ENCODE data around the gene RNF217.
"Not testable (repeated sequence)": the region's sequence is repeated elsewhere in the genome, so short reads cannot be mapped to it uniquely, and the experiment has no call there.

The RNF217 gene

DNA sequence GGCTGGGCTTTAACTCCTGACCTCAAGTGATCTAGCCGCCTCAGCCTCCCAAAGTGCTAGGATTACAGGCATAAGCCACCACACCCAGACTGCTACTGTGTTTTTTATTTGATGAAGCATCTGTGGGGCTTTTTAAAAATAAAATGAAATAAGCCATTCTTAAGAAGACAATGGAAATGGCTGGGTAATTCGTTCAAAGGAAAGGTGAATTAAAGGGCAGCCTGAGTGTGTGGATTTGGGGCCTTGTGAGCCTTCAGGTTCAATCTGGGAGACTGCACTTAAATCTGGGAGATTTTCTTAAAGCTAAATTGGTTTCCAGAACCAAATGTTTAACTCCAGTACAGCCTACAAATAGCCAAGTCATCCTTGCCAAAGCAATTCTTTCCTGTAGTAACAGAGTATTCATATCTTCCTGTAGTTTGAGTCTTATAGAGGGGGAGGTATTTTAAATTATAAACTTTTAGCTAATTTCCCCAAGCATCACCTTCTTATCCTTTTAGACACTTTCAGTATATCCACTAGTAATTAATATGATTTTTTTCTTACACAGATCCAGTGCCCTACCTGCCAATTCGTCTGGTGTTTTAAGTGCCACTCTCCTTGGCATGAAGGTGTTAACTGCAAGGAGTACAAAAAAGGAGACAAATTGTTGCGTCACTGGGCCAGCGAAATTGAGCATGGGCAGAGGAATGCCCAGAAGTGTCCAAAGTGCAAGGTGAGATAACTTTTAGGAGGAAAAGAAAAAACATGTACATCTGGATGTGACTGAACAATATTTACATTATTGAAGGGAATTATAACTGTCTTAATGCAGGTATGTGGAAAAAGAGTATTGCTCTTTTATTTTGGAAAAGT is 95.4 kb downstream of the RNF217 start:
- DNase-seq (ENCODE audit: low read depth in 2 of 2): no peak

DNA sequence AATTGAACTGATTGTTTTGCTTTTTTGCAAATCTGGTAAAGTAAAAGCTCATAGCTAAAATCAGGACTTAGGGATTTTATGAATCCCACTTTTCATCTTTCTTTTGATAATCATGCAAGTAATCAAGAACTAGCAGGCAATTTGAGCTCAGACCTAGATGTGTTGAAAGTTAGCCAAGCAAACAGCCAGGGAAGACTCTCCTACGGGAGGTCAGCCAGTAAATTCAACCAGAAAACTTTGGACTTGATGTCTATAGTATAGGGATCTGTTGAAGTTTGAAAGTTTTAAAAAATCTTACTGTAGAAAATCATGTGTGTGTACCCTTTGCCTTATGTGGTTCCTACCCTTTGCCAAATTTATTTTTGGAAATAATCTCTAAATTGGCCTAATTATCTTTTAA is 96.3 kb downstream of the RNF217 start:
- DNase-seq (ENCODE audit: low read depth in 2 of 2): no peak

DNA sequence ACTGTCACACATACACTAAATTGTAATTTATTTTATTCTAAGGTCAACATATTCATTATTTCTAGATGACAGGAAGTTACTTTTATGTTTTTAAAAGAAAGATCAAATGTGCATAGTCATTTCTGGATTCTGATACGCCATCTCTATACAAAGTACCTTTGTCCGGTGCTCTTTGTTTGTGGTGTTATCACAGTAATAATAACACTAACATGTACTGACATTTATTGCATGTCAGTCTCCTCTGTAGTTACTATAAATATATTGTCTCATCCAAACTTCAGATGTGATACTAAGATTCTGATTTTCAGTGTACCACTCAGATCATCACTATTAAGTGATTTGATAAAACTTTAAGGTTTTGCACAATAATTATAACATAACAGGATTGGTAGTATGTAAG is 101.1 kb downstream of the RNF217 start:
- no peak for DNase-seq (ENCODE audit: low read depth in 2 of 2)

- DNase-seq (ENCODE audit: low read depth in 2 of 2): no peak
These were observed 103.9 kb downstream of the RNF217 start for GRCh38 chr6:125066140-125066539.

DNA sequence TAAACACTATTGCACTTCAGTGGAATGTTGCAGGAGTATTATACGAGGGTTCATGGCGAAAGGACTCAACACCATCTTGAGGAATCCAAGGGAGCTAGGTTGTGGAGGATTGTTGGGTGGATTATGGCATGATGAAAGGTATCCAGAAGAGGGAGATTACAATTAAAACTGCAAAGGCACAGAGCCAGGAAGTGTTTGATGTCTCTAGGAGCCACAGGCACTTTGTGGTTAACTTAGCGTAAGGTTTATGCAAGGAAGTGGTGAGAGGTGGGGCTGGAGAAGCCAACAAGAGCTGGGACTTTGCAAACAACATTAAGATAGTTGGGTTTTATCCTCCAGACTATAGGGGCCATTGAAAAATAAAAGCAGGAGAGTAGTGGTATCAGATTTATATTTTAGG is 104.7 kb downstream of the RNF217 start:
- DNase-seq (ENCODE audit: low read depth in 2 of 2): no peak

DNA sequence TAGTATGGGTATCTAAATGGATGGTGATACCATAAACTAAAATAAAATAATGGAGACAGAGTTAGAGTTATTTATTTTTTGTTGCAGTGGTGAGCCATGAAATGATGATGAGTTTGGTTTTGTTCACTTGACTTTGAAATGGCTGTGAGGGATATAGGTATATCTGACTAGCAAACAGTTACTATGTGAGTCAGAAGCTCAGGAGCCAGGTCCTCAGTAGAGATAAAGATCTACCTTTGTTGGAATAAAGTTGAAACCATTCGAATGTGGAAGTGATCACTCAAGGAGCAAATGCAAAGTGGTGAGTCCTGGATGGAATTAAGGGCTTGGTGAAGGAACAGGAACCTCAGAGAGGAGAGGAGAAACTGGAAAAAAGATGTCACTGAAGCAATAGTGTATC is 105.3 kb downstream of the RNF217 start:
- no peak for DNase-seq (ENCODE audit: low read depth in 2 of 2)

DNA sequence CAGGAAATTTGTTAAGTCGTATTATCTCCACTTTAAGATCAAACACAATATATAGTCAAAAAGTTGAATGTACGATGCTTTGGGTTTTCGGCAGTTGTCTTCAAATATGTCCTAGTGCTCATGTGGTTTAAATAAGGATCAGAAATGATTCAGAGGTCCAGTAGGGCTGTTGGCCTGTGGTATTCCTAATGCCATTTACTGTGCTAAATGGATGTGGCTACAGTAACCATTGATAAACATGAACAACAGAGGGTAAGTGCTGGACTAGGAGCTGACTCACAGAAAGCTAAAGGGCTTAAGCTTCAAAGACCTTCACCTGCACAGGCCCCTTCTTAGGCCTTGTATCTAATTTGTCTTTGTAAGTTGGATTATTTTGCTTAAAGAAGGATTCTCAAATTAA is 110.8 kb downstream of the RNF217 start:
- DNase-seq (ENCODE audit: low read depth in 2 of 2): no peak

- DNase-seq (ENCODE audit: low read depth in 2 of 2): no peak
These were observed 111.9 kb downstream of the RNF217 start for GRCh38 chr6:125074120-125074519.

DNA sequence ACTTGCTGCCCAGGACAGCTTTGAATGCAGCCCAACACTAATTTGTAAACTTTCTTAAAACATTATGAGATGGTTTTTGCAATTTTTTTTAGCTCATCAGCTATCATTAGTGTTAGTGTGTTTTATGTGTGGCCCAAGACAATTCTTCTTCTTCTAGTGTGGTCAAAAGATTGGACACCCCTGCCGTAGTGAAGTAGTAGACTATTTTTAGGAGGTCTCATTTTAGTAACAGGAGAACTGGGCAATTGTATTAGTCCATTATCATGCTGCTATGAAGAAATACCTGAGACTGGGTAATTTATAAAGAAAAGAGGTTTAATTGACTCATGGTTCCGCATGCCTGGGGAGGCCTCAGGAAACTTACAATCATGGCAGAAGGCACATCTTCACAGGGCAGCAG is 112.8 kb downstream of the RNF217 start:
- not testable (repeated sequence) for DNase-seq (ENCODE audit: low read depth in 2 of 2)

DNA sequence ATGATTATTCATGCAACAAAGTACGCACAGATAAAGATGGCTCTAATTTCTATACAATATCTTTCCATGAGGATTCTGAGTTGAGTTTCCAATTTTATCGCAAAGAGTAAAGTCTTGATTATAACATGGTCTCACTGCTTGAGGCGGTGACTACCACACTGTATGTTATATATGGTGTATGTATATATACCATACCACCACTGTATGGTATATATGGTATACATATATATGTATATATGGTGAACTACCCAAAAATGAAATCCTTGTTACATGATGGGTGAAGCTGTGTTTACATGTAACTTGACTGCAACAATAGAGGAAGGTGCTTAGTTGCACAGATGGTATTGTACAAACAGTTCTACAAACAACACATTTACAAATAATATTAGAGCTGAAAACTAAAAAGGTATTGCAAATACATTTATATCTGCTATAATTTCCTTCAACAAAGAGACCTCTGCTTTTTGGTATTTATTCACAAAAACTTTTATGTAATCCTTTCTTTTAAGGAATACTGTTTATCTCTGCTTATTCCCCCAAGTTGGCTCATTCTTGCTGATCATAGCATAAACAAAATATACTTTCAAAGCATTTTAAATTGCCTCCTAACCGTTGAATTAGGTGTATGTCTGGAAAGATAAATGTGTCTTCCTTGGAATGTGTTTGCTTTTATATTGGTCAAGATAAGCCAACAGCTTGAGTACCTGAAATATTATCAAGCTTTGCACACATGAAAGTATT is 113.7 kb downstream of the RNF217 start:
- DNase-seq (ENCODE audit: low read depth in 2 of 2): no peak

DNA sequence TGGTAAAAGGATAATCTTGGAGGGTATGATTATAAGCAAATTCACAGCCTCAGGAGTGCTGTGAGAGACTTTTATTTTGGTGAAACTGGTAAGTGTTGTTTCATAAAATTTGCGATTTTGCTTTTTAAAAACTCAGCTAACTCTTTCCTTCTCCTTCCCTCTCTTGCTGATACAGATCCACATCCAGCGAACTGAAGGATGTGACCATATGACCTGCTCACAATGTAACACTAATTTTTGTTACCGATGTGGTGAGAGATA is 114.2 kb downstream of the RNF217 start:
- no peak for DNase-seq (ENCODE audit: low read depth in 2 of 2)

- no peak for DNase-seq (ENCODE audit: low read depth in 2 of 2)
These were observed 115.2 kb downstream of the RNF217 start for GRCh38 chr6:125077453-125077852.

DNA sequence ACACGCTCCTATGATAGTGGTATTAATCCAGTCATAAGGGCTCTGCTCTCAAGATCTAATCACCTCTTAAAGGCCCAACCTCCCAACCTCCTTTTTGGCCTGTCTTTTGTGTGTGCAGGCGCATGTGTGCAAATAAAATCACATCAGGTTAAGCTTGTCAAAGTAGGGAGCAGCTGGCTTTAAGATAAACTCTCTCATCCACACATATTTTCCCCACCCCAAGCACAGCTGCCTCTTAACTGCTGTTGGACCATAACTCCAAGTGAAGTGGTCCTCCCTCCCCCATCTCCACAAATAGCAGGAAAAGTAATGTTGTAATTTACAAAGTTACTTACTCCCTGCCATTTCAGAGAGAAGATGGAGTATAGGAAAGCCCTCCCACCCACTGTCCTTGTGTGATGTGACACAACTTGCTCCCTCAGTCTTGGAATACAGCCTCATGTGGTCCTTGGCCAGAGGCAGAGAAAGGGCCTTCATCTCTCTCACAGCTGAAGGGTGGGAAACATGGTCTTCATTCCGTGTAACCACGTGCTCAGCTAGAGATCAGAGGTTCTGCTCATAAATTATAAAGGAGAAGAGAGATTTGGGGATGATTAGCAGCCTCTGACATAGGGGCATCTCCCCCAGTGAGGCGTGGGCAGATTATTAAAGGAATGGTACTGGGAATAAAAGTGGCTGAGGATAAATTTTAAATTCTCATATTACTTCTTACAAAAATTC is 116.5 kb downstream of the RNF217 start:
- no peak for DNase-seq (ENCODE audit: low read depth in 2 of 2)

- DNase-seq (ENCODE audit: low read depth in 2 of 2): no peak
These were observed 120.9 kb downstream of the RNF217 start for GRCh38 chr6:125082908-125083683.

GRCh38 chr6:125083684-125083990 is 121.4 kb downstream of the RNF217 start:
- DNase-seq (ENCODE audit: low read depth in 2 of 2): no peak

DNA sequence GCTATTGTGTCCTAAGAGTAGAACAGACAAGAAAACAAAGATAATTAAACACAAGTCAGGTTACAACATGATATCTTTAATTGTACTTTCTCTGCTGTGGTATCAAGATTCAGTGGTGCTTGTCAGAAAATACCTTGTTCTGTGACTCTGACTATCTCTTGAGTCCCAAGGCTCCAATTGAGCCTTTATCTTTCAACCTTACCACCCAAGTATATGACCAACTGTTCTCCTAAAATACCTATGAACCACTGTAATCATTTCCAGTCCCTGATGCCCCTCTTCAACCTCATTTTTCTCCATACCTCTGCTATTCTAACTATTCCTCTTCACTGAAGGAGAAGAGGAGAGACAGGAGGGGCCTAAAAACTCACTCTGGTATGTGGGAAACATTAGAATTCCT is 124.5 kb downstream of the RNF217 start:
- DNase-seq (ENCODE audit: low read depth in 2 of 2): no peak

GRCh38 chr6:125088963-125089362 is 126.7 kb downstream of the RNF217 start:
- no peak for DNase-seq (ENCODE audit: low read depth in 2 of 2)

DNA sequence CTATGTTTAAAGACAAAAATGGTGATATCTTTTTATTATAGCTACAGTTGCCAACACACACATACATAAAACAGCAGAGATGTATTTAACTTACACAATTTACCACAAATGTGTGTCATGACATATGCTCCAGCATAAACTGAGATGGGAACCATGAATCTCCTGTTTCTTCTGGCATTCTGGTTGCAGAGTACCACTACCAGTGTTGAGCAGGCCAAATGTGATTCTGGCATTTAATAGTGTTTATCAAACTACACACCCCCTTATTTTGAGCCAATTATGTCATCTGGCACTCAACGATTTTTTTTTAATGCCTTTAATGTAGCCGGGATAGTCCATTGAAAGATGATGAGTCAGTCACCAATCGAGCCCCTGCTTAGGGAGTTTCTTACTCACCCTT is 132.3 kb downstream of the RNF217 start:
- no peak for DNase-seq (ENCODE audit: low read depth in 2 of 2)

DNA sequence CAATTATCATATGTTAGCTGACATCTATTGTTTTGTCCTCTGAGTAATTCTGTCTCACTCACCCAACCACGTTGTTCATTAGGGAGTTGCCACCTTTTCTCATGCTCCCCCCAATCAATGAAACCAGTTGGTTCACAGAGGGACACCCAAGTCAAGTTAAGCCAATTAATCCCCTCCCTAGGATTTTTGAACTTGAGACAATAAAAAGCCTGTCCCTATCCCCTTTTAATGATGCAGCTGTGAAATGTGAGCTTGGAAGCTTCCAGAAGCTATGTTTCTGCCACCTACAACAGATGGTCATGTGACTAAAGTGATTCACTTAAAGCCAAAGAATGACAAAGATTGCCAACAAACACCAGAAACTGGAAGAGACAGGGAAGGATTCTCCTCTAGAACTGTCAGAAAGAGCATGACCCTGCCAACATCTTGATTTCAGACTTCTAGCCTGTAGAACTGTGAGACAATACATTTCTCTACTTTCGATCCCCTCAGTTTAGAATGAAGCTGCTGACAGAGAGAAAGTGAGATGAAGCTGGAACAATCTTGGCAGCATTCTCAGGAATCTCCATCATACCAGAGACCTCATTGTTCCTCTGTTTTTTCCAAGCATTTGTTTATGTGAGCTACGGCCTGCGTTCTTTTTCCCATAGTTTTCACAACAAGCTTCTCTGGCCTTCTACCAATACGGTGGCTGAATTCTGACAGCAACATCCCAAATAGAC is 133.5 kb downstream of the RNF217 start:
- no peak for DNase-seq (ENCODE audit: low read depth in 2 of 2)

DNA sequence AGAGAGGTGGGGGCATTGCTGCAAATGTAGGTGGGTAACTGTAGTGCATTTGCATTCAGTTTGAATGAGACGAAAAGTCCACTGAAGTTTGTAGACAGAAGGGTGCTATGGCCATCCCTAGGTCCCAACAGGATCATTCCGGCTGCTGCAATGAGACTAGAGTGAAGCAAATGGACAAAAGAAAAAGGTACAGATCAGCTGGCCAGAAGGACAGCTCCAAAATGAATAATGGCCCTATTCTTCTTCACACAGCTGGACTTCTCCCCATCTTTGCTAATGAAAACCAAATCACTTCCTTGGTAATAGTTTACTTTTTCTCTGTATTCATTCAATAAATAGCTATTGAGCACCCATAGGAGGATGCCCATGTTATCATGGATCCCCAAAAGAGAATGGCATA is 134.9 kb downstream of the RNF217 start:
- DNase-seq (ENCODE audit: low read depth in 2 of 2): no peak

GRCh38 chr6:125098253-125098652 is 136.0 kb downstream of the RNF217 start:
- DNase-seq (ENCODE audit: low read depth in 2 of 2): no peak

All from activated CD4-positive, alpha-beta T cell treated with anti-CD3 and anti-CD28 coated beads for 24 hours (primary cell).